Hematopoietic multipotent progenitor cell (in vitro differentiated cells): Measurements from ENCODE around the gene TMCC1. TPM values are rescaled to one million over a fixed set of nuclear protein-coding genes. Genes with fewer than 3 reads are reported as not detected.
"Not testable (repeated sequence)": the region's sequence is repeated elsewhere in the genome, so short reads cannot be mapped to it uniquely, and the experiment has no call there.

Experiments used
- DNase-seq, 3 donors: peaks; one replicate each; pipeline ENCODE4 v3.0.0-alpha.2; 2011 to 2015; ENCODE audit warnings: low read depth in 2 of 3, low spot score in 2 of 3
- total RNA-seq: library from RNA; depleted of rRNA; stranded (reverse); fragments of >200 nt; gene quantifications from one replicate; pipeline ENCODE4 v1.2.3, GENCODE V29; 2012

The TMCC1 gene
- total RNA-seq, 1 donor: 9.4 TPM

DNA sequence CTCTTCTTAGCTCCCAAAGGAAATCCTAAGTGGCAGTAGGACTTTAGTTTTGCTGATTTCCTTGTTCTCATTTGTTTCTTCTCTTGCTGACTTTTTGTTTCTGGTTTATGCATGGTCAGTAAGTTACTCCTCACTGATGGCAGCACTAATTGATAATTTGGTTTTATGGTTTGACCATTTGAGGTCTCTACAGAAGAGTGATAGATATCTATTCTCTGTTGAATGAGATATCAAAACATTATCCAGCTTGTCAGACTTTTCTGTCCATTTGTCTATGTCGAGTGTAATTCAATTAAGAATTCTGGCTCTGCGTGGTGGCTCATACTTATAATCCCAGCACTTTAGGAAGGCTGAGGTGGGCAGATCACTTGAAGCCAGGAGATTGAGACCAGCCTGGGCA, 202.5 kb downstream of the TMCC1 start:
- no peak for DNase-seq

DNA sequence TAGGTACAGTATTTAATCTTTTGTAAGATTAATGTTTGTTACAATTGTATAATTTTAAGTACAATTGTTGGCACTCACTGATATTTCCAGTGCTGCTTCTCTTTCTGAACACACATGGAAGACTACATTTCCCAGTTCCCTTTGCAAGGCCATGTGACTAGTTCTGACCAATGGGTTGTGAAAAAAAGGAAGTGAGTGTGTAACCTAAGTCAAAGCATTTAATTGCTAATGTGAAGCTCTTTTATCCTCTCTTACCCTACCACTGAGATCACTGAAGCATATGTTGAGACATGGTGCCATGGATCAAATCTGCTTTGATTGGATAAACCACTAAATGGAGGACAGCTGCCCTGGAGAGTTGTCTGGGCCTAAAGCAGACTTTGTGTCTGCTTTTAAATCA, 203.1 kb downstream of the TMCC1 start:
- peak; percentile 16 to 89 (median 68) for DNase-seq

DNA sequence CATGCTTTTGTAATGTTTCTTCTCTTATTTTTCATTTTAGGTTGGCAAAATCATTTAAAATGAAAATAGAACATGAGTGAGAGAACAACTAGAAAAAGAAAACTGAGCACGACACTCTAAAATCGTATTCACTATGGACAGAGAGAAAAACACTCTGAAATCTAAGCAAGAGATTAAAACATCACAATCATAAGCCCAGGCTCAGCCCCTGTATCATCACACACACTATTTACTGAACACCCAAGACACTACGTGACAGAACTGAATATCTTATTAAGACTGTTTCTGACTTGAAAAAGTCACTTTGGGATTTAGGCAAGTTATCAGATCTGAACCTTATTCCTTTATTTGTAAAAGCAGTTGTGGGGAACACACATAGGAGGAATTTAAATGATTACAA, 204.5 kb downstream of the TMCC1 start:
- no peak for DNase-seq

DNA sequence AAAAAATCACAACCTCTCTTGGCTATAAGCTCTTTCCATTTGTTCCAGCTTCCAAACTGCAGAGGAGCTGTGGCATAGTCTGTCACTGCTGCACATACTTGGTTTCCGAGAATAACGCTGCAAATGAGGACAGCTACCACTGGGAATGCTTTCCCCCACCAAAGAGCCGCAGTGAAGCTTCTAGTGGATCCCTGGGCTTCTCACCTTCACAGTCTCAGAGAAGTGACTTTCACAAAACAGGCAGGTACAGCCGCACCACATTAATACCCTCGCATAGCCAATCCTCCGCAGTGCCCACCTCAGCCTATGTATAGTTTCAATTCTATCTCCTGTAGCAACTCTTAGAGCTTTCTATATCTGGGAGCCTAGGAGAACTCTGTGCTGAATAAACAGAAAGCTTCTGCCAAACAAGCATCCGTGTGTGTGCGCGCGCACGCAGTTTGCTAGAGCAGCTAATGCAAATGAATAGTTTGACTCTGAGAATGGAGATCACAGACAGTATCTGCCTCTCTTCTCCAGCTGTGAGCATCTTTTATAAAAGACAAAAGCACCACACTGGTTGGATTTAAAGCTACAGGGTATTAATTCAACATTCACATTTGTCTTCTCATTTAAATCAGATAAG, 205.1 kb downstream of the TMCC1 start:
- DNase-seq: no peak

DNA sequence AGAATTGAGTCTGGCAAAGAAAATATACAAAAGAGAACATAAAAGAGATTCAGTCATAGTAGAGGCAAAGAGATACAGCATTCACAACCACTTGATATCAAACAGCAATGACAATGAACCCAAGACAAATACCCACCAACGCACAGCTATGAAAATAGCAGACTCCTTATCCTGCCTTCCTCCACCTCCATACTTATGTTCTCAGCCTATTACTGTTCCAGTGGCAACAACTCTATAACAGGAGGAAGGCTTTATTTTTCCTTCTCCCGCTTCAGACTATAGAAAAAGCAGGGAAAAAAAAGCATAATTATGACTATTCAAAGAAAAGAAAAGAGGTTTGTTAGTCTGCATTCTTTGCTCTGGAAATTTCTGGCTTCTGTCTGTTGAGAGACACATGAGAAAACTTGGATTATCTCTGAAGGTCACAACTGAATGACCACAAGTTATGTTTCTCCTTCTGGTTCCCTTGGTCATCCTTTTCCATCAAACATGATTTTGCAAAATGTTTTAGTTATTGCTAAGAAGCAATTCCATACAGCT, 205.9 kb downstream of the TMCC1 start:
- DNase-seq: no peak

DNA sequence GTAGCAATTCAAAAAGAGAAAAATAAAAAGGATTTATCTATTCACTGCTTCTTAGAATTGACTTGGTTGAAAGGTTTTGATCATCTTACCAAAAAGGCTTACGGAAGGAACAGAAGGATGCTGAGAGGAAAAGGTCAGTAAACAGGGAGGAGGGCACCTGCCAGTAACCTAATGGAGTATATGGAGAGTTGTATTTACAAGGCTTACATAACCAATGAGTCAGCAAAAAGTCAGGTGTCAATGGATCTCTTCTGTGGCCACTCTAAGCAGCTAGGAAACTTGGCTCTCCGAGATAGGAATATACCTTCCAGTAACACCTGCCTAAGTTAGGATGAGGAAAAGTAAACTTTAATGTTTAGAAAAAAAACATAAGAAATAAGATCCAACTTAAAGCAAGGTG, 206.6 kb downstream of the TMCC1 start:
- peak in 1 of 3 donors; percentile 3 for DNase-seq

DNA sequence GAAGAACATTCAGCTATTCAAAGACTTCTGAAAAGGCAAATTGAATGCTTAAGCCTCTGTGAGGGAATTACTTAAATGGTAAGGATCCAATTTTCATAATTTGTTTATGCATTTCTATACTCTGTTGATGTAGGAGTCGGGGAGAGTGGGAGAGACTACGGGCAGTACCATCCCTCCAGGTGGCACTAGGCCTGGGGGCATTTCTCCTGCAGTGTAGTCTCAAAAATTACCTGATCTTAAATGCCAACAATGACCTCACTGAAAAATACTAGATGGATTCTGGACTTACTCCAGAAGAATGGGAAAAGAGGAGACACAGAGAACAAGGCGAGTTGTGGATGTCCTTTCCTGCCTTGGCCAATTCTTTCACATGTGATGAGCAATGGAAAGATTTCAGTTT, 209.2 kb downstream of the TMCC1 start:
- DNase-seq: no peak

DNA sequence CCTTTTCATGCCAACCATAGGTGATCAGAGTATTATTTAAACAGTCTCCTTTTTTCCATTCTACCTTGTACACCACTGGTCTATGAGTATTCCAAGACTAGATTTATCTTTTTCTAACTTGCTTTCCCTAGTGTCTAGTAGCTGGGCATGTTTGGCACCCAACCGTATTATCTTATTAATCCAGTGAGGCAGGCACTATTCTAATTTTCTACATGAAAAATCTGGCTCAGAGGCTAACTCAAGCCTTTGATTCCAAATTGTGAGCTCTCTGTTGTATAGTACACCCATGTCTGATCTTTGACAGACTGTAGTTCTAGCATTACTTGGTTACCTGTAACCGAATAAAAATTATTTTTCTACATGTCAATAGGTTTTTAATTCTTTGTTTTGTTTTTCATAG, 210.3 kb downstream of the TMCC1 start:
- no peak for DNase-seq

DNA sequence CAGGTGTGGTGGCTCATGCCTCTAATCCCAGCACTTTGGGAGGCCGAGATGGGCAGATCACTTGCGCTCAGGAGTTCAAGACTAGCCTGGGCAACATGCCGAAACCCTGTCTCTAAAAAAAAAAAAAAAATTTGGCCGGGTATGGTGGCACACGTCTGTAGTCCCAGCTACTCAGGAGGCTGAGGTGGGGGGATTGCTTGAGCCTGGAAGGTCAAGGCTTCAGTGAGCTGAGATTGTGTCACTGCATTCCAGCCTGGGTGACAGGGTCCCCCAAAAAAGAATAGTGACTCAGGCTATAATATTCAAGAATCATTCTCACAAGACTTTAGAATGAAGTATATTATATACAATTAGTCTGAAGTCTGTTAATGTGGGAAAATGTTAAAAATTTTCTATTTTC, 216.5 kb downstream of the TMCC1 start:
- no peak for DNase-seq

DNA sequence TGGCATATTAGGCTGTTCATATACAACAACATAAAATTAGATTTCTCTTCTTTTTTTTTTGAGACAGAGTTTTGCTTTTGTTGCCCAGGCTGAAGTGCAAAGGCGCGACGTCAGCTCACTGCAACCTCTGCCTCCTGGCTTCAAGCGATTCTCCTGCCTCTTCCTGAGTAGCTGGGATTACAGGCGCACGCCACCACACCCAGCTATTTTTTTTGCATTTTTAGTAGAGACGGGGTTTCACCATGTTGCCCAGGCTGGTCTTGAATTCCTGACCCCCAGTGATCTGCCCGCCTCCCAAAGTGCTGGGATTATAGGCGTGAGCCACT, 218.8 kb downstream of the TMCC1 start:
- DNase-seq: not testable (repeated sequence)

DNA sequence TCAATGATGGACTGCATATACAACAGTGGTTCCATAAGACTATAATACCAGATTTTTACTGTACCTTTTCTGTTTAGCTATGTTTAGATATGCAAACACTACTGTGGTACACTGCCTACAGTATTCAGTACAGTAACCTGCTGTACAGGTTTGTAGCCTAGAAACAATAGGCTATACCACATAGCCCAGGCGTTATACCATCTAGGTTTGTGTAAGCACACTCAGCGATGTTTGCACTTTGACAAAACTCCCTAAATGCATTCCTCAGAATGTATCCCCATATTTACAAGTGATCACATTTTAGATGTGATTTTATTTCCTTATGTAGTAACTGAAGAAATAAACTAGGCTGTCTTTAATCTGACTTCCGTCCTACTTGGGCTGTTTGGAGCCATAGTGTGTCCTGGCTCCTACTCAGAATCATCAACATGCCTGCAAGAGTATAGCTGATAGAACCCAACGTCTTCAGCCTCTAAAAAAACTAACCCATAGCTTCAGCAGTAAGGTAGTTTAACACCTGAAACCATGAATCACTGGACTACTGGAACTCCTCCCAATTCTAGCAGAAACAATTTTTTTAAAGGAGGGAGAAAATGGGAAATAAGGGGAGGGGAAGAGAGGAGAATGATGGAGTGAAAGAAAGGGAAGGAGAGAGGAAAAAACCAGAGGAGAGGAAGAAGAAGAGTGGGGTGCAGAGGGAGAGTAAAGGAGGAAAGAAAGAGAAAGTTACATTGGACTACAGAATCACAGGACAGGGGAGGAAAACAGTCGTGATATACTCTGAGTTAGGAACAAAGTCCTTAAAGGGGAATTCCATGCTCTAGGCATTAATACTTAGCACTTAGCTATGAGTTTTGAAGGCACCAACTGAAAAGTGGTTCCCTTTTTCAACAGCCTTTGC, 219.4 kb downstream of the TMCC1 start:
- DNase-seq: peak in 1 of 3 donors; percentile 4

DNA sequence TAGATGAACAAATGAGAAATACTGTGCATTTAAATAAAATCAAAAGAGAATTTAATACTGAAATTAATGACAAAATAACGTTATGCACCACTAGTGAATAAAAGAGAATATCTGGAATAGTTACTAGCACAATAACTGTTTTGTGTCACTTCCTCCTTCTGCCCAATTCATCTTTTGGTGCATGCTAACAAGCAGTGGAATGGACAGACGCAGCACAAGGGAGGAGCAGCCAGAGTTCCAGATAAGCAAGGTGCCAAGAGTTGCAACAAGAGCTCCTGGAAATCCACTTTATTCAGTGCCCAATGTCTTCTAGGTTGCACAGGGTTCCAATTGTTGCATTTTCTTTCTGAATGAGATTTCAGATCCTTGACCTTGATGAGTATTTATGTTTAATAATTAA, 220.5 kb downstream of the TMCC1 start:
- DNase-seq: peak in 1 of 3 donors; percentile 12

DNA sequence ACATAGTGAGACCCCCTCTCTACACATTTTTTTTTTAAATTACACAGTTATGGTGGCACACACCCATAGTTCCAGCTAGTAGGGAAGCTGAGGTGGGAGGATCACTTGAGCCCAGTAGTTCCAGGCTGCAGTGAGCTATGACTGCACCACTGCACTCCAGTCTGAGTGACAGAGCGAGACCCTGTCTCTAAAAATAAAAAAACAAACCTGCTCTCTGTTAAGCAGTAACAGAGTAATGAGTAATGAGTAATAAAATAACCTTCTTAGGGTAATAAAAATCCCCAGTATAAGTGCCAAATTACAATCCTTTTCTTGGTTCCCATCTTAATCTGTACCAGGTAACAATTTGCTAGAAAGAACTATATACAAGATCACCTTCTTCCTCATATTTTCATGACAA, 221.1 kb downstream of the TMCC1 start:
- DNase-seq: no peak

DNA sequence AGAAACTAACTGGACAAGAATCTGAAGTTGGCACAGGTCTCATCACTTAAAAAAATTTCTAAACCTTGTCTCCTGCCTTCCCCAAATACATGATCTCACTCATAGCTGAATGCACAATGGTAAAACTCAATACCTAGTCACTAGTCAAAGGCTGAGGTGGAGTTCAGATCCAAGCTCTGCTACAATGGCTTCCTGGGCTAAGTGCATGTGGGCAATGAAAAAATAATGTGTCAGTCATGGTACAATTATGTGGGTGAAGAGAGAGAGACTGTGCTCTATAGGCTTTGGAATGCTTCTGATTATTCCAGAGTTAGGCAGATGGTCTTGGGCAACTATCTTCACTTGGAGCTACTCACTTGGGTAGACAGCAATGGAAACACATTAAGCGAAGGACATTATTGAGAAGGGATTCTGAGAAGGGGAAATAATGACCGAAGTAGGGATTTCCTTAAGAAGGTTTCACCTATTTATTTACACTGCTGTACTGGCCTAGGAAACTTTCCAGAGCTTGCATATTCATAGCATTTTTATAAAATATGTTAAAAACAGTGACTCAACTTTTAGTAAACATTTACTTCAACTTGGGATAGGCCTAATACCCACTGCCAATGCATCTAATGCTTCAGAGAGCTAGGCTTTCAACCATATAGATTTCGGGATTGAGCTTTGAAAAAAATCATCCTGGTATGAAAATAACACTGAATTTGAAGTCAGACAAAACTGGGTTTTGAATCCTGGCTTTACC, 228.3 kb downstream of the TMCC1 start:
- no peak for DNase-seq

DNA sequence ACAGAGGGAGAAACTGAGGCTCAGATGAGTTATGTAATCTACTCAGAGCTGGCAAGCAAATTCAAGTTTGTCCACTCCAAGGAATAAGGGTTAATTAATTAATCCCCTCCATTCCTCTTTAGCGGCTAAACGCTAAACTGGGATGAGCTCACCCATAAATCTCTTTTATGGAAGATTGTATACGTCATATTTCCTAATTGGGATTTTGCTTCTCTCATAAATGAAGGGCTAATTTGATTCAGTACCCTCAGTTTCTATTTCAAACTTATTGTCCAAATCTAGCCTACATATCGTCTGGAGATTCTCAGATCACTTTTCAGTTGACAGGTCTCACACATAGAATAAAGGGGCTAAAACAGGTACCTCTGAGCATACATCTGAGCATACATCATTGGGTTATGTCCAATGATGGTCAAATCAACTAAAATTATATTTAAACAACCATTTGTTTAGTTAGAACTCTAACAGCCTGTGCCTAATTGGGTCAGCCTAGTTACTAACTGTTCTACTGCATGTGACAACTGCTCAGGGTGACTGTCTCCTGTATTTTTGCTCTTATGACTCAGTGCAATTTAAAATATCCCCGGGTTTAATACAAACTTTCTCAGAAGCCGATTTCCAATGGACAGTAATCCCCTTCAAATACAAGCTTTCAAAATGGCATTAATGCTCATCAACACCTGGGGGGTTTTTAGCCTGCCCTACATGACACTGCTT, 229.4 kb downstream of the TMCC1 start:
- DNase-seq: no peak

DNA sequence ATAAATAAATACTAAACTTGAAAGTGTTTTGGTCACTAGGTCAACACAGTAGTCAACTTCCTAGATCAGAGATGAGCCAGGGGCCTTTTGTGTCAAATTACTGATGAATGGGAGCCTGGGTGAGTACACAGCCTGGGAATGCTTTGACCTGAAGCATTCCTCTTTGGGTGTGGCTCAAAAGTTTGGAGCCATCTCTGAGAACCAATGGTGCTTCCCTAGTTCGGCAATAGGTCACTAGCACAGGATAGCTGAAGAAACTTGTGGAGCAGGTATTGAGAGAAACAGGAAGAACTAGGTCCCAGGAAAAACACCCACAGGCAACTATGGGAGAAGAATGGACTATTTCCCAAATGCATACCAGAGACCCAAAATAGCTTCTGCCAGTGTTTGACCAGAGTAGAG, 230.5 kb downstream of the TMCC1 start:
- DNase-seq: no peak

DNA sequence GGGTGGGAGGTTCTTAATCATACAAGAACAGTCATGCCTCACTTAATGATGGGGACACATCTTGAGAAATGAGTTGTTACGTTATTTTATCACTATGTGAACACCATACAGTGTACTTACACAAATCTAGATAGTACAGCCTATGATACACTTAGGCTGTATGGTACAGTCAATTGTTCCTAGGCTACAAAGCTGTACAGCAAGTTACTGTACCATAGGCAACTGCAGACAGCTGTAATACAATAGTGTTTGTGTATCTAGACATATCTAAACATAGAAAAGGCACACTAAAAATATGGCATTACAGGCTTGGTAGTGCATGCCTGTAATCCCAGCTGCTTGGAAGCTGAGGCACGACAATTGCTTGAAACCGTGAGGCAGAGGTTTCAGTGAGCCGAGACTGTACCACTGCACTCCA, 231.3 kb downstream of the TMCC1 start:
- DNase-seq: no peak

DNA sequence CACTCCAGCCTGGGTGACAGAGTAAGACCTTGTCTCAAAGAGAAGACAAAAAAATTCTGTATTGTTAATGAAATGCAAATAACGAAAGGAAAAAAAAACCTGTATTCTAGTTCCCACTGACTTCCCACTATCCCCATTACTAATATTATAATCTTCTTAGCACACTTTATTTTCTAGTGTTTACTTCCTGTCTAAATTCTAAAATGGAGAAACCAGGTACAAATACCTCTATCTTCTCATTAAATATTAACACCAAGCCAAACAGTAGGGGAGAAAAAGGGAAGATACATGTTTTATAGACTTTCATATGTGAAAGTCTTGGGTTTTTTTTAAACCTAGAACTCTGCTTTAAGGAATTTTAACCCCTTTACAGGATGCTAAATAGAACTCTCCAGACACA, 231.7 kb downstream of the TMCC1 start:
- DNase-seq: no peak

DNA sequence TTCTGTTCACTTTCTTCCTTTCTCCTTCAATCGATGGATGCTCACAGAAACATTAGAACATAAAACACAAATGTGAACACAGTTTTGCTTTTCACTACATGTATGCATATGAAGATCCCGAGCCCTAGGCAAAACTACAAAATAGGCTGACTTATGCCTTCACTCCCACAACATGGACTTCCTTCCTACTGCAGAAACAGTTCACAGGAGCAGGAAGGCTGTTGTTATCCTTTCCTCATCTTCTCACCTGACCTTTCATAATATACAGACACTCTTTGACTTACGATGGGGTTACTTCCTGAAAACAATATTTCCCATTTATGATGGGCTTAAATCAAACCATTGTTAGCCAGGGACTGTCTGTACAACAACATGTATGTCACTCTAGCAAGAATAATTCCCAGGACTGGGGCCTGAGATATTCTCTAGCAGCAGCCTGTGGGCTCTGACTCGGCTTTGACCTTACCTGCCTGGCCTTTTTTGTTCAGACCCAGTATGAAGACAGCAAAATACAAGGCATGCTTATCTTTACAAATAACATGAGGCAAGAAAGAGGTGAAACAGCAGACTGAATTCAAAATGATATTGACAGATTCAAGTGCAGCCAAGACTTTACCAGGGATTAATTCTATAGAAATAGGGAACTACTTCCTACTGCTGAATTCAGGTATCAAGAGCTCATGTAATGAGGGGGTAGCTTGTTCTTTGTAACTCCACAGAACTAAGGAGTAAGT, 235.2 kb downstream of the TMCC1 start:
- DNase-seq: no peak
